NCI-H526 treated with DMSO at 0.1 percent for 48 hours (cell line): ENCODE data around the gene ANGPTL8.

Source experiments
- DNase-seq: peaks from one replicate; lab custom pipeline; 2025; lab: John Stamatoyannopoulos, UW

Gene ANGPTL8

GRCh38 chr19:11291415-11291814 lies 52.0 kb downstream of the ANGPTL8 start:
- no peak for DNase-seq
